SK-MEL-5 (cell line): ENCODE results near the gene NSG2. TPM values are rescaled to one million over a fixed set of nuclear protein-coding genes. Genes with fewer than 3 reads are reported as not detected.
"Not testable (repeated sequence)": the region's sequence is repeated elsewhere in the genome, so short reads cannot be mapped to it uniquely, and the experiment has no call there.

Source experiments
- DNase-seq: peaks from one replicate; pipeline ENCODE4 v3.0.0-alpha.2; 2016; ENCODE audit warnings: low read depth, low spot score
- in situ Hi-C: cut with HindIII; loops from 2 replicates; pipeline ENCODE4 v1.10.0; 2016; ENCODE audit warnings: low sequenced_read_pairs, high pct_unique_total_duplicates, low pct_unique_long_range_greater_than_20kb
- total RNA-seq: library from RNA; depleted of rRNA; stranded (reverse); fragments of >200 nt; shearing (Covaris generic); gene quantifications from 2 replicates; pipeline ENCODE4 v1.2.3, GENCODE V29; 2014

The NSG2 gene
- total RNA-seq, 1 experiment from 2014 or later, result not detected

DNA sequence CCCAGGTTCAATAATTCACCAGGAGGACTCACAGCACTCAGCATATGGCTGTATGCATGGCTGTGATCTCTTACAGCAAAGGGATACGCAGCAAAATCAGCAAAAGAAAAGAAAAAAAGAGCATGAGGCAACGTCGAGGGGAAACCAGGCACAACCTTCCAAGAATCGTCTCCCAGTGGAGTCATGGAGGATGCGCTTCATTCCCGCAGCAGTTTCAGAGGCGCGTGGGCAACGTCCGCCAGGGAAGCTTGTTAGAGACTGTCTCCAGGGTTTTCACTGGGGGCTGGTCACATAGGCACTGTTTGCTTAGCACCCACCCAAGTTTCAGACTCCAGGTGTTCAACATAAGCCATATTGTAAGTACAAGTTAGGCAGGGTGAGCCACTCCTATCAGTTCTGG is 44.6 kb downstream of the NSG2 start:
- in situ Hi-C loops, result no loop called here
- no peak for DNase-seq

DNA sequence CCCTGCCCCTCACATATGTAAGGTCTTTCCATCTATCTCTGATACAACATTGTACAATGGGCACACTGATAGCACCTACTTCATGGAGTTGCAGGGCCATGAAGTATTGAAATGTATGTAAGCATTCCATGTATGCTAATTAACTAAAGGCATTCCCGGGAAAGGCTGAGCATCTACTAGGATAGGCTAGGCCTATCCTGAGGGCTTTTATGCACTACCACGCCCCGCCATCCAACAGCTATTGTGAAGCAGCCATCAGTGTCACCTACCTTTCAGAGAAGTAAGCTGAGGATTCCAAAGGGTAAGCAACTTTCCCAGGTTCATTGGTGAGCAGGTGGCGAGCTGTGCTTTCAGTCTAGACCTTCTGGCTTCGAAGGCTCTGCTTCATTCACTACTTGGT is 47.6 kb downstream of the NSG2 start:
- in situ Hi-C loops, result no loop called here
- DNase-seq, result no peak

DNA sequence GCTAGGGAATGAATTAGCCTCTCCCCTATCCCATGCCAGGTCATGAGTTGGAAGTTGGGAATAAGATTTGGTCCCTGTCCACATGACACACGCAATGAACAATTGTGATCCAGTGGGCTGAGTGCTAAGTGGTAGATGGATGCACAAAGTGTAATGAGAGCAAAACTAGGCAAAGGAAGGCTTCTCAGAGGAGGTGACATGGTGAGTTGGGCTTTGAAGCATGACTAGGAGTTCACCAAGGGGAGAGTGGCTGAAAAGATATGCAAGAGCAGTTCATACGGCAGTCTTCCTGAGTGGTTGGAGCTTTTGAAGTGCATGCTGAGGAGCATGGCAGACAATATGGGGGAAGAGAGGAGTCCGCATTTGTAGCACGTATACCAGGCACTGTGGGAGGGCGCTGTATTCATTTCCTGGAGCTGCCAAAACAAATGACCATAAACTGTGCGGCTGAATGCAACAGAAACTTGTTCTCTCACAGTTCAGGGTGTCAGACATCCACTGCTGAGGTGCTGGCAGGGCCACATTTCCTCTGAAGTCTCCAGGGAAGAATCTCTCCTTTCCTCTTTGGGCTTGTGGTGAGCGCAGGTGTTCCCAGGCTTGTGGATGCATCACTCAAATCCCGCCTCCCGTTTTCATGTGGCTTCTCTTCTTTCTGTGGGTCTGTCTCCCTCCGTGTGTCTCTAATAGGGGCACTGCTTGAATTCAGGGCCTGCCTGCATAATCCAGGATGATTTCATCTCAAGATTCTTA is 49.5 kb downstream of the NSG2 start:
- no peak for DNase-seq
- in situ Hi-C loops, result no loop called here

DNA sequence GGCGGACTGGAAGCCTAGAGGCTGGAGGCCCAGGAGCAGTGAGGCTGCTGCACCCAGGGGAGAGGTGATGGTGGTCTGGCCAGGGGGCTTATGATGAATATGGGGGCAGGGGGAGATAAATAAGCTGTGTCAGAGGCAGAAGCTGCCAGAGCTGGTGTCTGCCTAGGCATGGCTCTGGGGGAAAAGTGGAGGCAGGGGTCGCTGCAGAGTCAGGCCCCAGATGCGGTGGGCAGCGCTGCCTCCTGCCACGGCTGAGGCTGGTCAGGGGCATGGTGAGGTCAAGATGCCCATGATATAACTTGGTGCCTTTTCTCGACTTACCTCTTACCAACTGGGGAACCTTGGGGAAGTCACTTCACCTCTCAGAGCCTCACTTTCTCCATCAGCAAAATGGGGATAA is 51.1 kb downstream of the NSG2 start:
- no peak for DNase-seq
- in situ Hi-C loops, result no loop called here

DNA sequence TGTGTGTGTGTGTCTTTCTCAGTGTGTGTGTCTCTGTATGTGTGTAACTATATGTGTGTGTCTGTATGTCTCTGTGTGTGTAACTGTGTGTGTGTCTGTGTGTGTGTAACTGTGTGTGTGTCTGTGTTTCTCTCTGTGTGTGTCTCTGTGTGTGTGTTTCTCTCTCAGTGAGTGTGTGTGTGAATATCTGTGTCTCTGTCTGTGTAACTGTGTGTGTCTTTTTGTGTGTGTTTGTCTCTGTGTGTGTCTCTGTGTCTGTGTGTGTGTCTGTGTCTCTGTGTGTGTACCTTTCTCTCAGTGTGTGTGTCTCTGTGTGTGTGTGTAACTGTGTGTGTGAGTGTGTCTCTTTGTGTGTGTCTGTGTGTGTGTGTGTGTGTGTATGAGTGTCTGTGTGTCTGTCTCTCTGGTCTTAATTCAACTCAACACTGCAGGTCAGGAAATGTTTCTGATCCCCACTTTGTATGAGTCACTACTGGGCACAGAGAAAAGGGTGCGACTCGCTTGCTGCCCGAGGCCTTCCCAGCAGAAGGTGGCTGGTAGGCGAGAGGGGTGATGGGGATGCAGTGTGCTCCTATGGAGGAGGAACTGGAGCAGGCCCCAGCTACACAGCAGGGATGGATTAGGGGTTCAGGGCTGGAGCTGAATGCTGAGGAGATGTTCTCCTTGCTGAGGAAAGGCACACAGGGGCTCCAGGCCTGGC is 52.1 kb downstream of the NSG2 start:
- DNase-seq, result no peak
- in situ Hi-C loops, result no loop called here

DNA sequence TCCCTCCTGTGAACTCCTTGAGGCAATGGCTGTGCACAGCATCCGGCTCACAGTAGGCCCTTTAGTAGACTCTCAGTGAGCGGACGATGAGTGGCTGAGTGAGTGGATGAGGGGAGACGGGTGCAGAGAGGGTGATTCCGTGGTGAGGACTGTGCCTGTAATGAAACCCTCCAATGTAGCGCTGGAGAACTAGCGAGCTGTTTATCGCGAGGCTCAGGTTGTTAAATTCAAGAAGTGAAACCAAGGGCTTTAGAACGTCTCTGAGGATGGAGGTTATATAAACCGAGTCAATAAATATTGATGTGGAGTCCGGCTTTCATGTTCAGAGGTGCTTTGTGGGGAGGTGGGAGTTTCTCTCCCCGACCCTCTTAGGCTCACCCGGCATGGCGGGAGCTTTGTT is 53.2 kb downstream of the NSG2 start:
- in situ Hi-C loops, result no loop called here
- no peak for DNase-seq

DNA sequence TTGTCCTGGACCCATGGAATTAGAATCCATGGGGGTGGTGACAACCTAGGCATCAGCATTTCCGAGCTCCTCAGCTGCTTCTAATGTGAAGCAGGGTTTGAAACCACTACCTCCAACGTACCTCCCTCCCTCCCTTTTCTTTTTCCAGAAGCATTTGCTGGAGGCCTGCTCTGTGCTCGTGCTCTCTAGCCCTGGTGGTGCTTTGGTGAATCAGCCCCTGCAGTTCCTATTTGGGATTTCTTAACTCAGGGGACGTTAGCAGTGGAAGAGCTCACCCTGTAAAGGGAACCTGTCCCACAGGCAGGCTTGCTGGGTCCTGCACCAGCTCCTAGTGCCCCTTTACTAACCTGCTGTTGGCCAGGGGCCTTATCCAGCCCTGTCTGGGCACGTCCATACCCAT is 55.0 kb downstream of the NSG2 start:
- DNase-seq, result no peak
- in situ Hi-C loops, result no loop called here

DNA sequence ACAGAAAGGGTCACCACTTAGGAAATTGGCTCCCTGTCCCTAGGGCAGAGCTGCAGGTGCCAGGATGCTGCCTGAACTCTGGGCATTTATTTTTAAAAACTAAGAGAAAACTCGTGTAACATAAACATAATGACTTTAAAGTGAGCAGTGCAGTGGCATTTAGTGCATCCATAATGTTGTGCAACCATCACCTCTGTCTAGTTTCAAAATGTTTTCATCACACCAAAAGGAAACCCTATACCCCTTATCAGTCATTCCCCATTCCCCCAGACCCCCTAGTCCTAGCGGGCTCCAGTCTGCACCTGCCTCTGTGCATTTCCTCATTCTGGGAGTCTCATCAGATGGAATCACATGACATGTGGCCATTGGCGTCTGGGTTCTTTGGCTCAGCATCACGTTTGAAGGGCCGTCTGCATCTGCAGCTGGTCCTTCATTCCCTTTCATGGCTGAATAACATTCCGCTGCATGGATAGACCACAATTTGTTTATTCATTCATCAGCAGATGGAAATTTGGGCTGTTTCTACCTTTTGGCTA is 55.8 kb downstream of the NSG2 start:
- in situ Hi-C loops, result no loop called here

DNA sequence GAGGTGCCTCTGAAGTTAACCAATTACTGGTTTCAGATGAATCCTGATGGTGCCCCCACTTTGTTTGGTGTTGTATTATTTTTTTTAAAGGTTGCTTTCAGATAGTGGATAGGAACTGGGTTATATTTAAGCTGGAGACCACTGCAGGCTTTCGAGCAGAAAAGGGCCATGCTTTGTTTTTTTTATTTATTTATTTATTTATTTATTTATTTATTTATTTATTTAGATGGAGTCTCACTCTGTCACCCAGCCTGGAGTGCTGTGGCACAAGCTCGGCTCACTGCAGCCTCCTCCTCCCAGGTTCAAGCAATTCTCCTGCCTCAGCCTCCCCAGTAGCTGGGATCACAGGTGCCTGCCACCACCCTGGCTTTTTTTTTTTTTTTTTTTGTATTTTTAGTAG is 57.1 kb downstream of the NSG2 start:
- in situ Hi-C loops, result not testable (repeated sequence)

More for the DNA sequence above, 55.8 kb downstream of the NSG2 start:
- DNase-seq, result no peak

DNA sequence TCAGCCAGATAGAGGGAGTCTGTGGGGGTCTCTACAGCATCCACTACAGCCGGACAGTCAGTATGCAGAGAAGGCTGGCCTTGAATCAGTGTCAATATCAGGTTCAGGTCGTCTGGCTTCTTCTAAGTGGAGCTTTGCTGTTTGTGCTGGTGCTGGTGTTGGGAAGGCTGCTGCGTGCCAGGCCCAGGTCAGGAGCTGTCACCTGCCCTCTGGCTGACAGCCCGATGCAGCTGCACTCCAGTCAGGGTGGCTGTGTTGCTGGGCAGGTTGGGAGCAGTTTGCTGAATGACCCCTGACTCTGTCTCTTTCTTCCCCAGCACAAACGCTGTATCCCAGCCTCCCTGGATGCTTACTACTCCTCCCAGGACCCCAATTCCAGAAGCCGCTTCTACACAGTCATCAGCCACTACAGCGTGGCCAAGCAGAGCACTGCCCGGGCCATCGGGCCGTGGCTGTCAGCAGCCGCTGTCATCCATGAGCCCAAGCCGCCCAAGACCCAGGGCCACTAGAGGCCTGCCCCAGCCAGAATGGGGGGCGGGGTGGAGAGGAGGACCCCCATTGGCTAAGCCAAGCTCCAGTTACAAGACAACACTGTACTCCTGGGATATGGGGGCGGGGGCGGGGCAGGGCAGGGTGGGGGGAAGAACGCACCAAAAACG is 61.6 kb downstream of the NSG2 start:
- DNase-seq, result no peak
- in situ Hi-C loops, result no loop called here

More for the DNA sequence above, 57.1 kb downstream of the NSG2 start:
- DNase-seq, result not testable (repeated sequence)

DNA sequence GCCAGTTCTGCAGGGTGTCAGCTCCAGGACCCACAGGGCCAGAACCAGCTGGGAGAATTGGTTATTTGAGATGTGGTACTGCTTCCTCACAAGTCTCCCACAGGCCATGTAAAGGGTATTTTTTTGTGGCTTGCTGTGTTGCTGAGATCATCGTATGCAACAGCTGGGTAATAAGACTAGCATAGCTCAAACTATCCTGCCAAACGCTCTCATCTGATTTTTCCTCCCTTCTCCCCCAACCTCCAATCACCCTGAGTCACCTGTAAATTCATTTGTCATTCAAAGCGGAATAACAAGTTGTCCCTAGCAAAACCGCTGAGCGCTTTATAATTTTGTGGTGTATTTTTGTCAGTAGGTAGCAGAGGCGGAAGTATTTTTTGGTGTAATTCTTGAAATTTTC is 63.2 kb downstream of the NSG2 start:
- in situ Hi-C loops, result no loop called here
- DNase-seq, result no peak

DNA sequence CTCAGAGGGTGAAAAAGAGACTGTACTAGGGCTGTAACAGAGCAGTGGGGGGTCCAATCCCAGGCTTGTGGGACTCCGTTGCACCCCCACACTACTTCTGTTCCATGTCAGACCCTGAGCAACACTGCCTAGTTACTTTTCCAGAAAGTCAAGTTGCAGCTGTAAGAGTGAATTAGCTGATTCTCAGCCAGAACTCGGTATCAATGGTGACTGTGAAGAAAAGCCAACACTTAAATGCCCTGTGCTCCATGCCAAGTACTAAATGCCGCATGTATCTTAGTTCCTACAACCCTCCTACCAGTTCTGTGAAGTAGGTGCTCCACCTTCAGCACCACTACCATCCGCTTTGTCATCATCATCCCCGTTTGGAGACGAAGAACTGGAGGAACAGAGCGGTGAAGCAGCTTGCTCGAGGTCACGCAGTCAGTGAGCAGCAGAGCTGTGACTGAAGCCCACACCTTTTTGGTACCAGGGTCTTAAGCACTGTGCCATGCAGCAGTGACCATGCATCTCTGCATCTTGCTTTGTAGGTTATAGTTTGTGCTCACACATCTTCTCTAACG is 64.3 kb downstream of the NSG2 start:
- in situ Hi-C loops, result no loop called here
- no peak for DNase-seq

DNA sequence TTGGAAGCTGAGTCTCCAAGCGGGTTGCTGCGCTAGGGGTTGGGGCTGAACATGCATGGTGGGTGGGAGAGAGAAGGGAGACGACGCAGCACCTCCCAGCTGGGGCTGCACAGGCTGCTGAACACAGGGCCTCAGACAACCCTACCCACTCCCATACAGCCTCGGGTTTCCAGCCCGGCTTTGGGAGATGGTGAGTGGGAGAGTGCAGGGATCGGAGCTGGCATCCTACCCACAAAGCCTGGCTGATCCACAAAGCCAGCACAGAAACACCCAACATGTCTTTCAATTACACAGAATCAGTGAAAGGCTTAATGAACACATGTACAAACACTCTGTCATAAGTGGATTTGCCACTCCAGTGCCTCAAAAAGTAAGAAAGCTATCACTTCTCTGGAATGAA is 64.8 kb downstream of the NSG2 start:
- in situ Hi-C loops, result no loop called here
- no peak for DNase-seq

DNA sequence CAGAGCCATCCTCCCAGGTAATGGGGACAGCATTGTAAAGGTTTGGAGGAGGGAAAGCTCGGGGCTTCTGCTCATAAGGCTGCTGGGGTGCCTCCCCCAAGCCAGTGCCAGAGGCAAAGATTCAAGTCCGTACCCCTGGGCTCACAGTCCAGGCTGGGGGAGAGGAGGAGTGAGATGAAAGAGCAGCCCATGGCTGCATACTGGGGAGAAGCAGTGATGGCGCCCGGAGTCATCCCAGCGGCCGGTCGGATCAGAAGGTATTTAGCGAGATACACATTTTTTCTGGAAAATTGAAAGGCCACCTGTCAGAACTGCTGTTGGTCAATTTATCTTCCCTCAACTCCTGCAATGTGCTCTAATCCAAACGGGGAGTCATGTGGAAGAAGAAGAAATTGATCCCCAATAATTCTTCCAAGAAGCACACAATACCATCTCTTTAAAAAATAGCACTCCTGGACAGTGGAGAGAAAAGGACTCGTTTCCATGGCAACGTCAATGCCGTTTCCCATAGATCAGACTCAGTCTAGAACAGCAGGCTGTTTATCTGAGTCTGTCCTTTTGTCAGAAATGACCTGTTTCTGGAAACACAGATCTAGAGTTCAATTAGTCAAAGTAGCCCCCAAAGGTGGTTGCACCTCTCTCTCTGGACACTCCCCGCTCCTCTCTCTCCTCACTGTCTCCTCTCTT is 65.9 kb downstream of the NSG2 start:
- in situ Hi-C loops, result no loop called here

DNA sequence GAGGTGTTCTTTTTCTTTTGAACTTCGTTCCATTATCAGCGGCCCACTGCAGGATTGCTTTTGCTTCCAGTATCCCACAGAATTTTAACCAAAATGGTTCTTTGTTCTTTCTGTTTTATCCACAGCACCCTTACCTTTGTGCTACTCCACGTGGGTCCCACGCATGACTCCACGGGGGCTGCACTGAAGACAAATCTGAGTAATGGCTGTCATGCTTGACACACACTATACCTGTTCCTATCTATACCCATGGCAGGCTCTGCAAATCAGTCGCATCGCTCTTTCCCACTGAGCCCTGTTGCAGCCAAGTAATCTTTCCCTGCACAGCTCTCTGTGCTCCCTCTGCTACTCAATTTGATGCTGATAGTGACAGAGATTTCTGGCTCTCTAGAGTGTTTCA is 69.7 kb downstream of the NSG2 start:
- in situ Hi-C loops, result no loop called here
- DNase-seq, result no peak

More for the DNA sequence above, 65.9 kb downstream of the NSG2 start:
- DNase-seq, result no peak

DNA sequence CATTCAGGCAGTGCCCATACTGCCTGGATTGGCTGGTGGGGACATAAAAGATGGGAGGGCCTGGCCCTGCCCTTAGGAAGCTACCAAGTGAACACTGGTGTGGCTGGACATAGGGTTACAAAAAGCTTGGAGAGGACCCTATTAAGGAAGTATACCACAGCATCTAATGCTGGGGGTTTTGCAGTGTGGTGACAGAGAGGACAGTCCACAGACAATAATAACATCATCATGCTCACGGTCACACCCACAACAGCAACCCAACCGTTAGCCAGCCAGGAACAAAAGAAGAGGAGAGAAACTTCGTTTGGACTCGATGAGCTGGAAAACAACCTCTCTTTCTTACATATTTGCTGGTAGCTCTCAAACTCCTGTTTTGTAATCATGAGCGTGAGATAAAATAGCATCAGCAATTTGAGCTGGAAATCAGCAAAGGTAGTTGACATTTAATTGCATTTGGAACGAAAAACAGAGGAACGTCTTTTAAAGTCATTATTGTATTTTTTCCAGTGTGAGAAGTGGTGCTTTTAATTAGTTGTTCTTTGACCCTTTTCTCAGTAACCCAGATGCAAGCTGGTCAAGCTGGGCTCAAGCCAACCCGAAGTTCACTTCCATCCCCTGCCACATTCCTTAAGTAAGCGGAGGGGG is 73.4 kb downstream of the NSG2 start:
- in situ Hi-C loops, result no loop called here
- no peak for DNase-seq

DNA sequence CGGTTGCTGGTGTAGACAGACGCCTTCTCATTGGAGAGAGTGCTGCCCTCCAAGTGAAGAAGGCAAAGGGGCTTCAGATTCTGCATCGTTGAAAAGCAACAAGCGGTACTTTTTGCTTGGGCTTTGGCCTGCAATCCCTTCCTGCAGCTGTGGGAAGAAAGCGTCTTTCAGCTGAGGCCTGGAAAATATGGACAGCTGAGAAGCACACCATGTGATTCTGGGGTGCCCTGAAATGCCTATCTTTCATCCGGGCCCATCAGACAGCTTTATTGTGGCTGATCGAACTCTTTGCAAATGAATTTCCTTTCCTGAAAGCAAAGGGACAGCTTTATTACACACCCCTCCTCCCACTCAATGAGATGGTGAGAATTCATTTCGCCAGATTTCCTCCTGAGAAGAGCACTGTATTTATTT is 74.0 kb downstream of the NSG2 start:
- DNase-seq, result no peak
- in situ Hi-C loops, result no loop called here
